ENCODE data around the gene PHF21A.

DNA sequence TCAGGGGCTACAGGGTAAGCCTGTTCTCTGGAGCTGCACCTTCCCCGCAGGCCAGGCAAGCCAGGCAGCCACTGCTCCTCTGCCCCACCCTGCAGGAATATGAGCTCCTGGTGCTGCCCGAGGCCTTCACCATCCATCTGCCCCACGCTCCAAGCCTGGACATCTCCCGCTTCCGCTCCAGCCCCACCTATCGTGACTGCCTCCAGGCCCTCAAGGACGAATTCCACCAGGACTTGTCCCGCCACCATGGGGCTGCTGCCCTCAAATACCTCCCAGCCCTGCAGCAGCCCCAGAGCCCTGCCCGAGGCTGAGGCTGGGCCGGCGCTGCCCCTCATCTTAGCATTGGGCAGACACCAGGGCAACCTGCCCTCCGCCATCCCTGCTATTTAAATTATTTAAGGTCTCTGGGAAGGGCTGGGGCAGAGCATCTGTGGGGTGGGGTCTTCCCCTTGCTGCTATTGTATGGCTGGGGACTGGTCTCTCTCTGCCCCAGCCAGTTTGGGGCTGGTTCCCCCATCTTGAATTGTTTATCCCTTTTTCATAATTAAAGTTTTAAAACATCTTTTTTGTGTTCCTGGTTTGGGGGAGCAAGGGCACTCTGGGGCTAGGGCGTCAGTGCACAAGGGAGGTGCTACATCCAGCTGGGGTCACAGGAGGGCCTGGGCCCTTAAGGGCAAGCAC is 192.6 kb downstream of the PHF21A start:
- no peak for TF ChIP-seq GATA3 (IDR thresholded peaks at IDR 0.05; ENCODE audit: low read depth, low read length)
- no peak for TF ChIP-seq GATA2 (IDR thresholded peaks at IDR 0.05; ENCODE audit: low read depth, low read length)
